ENCODE measurements around the gene RNF38. TPM values are rescaled to one million over a fixed set of nuclear protein-coding genes. Genes with fewer than 3 reads are reported as not detected.

RNF38 gene
- total RNA-seq, 1 experiment from 2014 or later: 60.2 TPM

DNA sequence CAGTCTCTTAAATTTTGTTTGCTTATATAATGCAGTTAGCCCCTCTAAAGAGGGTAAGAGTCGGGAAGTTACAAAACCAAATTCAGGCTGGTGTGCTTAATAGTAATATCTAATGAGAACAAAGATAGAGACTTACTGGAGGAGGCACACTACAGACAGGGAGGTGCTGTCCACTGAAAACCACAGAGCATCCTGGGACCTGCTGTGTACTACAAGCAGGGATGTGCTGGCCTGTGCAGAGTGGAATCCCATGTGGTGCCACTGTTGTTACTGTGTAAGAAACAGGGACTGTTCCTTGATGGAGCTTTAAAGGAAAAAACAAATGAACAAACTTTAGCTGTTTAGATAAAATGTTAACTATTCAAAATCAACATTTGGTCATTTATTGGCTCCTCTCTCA lies 42.4 kb downstream of the RNF38 start:
- peaks cover 16 to 56% (median 35%) of the 10 kb centered on the region in 3 experiments; a peak in 6 of 7 replicates for H3K36me3 Mint-ChIP-seq (ENCODE audit: insufficient read depth in 1 of 3, low read depth in 3 of 3)
- WGBS (ENCODE audit: extremely low coverage, insufficient read length, low lambda C conversion rate): no CpG with 5 or more reads among the region's 1 CpG

More for the DNA sequence above, 42.4 kb downstream of the RNF38 start:
- no peak overlapping the region for H2BK5ac ChIP-seq (ENCODE audit: insufficient read length, low read length)
- H3K9me3 ChIP-seq (ENCODE audit: control insufficient read depth, low read depth, low read length): no peaks in the 10 kb centered on the region
- H2BK120ac ChIP-seq (ENCODE audit: low read depth, low read length, poor library complexity, severe bottlenecking): no peak overlapping the region
- no peak for DNase-seq
- Mint-ChIP-seq H3K4me3 (no peak overlapping the region), H3K9me3 (no peaks in the 10 kb centered on the region), H3K27me3 (ENCODE audit: low read depth) (peaks cover 2% of the 10 kb centered on the region; the same call in 1 of the 2 replicates), H3K27ac (no peak overlapping the region), H3K4me1 (no peaks in the 10 kb centered on the region)
- no peak overlapping the region for H2AFZ ChIP-seq (ENCODE audit: low read length)
- H4K20me1 ChIP-seq (ENCODE audit: control insufficient read depth, insufficient read depth, insufficient read length): no peaks in the 10 kb centered on the region
- no peaks in the 10 kb centered on the region for H3K79me2 ChIP-seq (ENCODE audit: insufficient read depth, low read length)
- no peak overlapping the region for H3K27ac ChIP-seq (ENCODE audit: insufficient read length, low read depth, low read length)
- no peak overlapping the region for H3T11ph ChIP-seq (ENCODE audit: low read length)
- no peaks in the 10 kb centered on the region for H3K27me3 ChIP-seq (ENCODE audit: insufficient read depth, low read length)
- no peak overlapping the region for H3K4me2 ChIP-seq (ENCODE audit: insufficient read depth, insufficient read length, low read length)
- no peaks in the 10 kb centered on the region for H3K79me1 ChIP-seq (ENCODE audit: insufficient read depth, low read depth, low read length, poor library complexity, severe bottlenecking)
- no peak overlapping the region for H2BK20ac ChIP-seq (ENCODE audit: low read depth, low read length, poor library complexity, severe bottlenecking)
- no peak overlapping the region for H2AK5ac ChIP-seq (ENCODE audit: insufficient read length, low read length)
- no peak overlapping the region for H3K14ac ChIP-seq (ENCODE audit: insufficient read depth, low read length)
- H2BK12ac ChIP-seq (ENCODE audit: insufficient read length, low read depth, low read length): no peak overlapping the region
- no peak overlapping the region for H3K4ac ChIP-seq (ENCODE audit: low read depth, low read length)
- H3K23me2 ChIP-seq (ENCODE audit: insufficient read length, low read depth, low read length, poor library complexity, severe bottlenecking): no peaks in the 10 kb centered on the region
- H2BK15ac ChIP-seq (ENCODE audit: low read depth, low read length): no peak overlapping the region
- TF ChIP-seq CTCF (conservative IDR thresholded peaks at IDR 0.05): no peak
- no peak overlapping the region for H3K23ac ChIP-seq (ENCODE audit: insufficient read length, low read depth, low read length)
- H4K91ac ChIP-seq (ENCODE audit: insufficient read length, low read depth, low read length): no peak overlapping the region
- no peak overlapping the region for H4K8ac ChIP-seq (replicated peaks; ENCODE audit: insufficient read length, low read depth, low read length)
- H3K4me1 ChIP-seq (ENCODE audit: insufficient read depth, low read length): no peaks in the 10 kb centered on the region
- H3K18ac ChIP-seq (ENCODE audit: insufficient read length, low read depth, low read length): no peak overlapping the region
- H3K56ac ChIP-seq (ENCODE audit: insufficient read length, low read depth, low read length): no peak overlapping the region
- no peak overlapping the region for H3K9ac ChIP-seq (ENCODE audit: extremely low read depth, insufficient read length, low read length)
- no peak overlapping the region for H4K5ac ChIP-seq (ENCODE audit: insufficient read length, low read depth, low read length)
